Measurements from ENCODE around the gene PARP9. TPM values are rescaled to one million over a fixed set of nuclear protein-coding genes. Genes with fewer than 3 reads are reported as not detected.

Gene PARP9
- total and polyA plus RNA-seq, 2 experiments from 2014 or later, result 15.0 to 29.8 TPM

- peak overlapping the region; percentile 88 for H3K4me2 ChIP-seq
- no peaks in the 10 kb centered on the region for H3K27me3 ChIP-seq
- peak overlapping the region; percentile 47 for H3K4me3 ChIP-seq
- peaks cover 38% of the 10 kb centered on the region for H3K79me2 ChIP-seq
- no peaks in the 10 kb centered on the region for H3K9me2 ChIP-seq (replicated peaks; ENCODE audit: insufficient read depth)
- H3K9me3 ChIP-seq (ENCODE audit: low read depth), result no peaks in the 10 kb centered on the region
- H2AFZ ChIP-seq, result peak overlapping the region; percentile 96
- DNase-seq (ENCODE audit: low spot score), result no peak
- no peaks in the 10 kb centered on the region for H3K36me3 ChIP-seq (replicated peaks; ENCODE audit: insufficient read depth, low read depth)
- peaks cover 38% of the 10 kb centered on the region for H4K20me1 ChIP-seq (ENCODE audit: insufficient read depth, poor library complexity, severe bottlenecking)
- 44% methylated on average over 19 of the region's 19 CpGs for WGBS (ENCODE audit: low lambda C conversion rate, missing lambda C conversion rate)
- no peak overlapping the region for H3K27ac ChIP-seq
- peaks cover 26% of the 10 kb centered on the region for H3K4me1 ChIP-seq (ENCODE audit: insufficient read depth)
- no peak for TF ChIP-seq EZH2phosphoT487 (IDR thresholded peaks at IDR 0.05; ENCODE audit: low read depth, severe bottlenecking, unreplicated experiment)
- no peak for TF ChIP-seq CTCF (IDR thresholded peaks at IDR 0.05; ENCODE audit: poor library complexity)
- TF ChIP-seq EZH2 (IDR thresholded peaks at IDR 0.05; ENCODE audit: borderline replicate concordance), result no peak
Measured at GRCh38 chr3:122515020-122515468, 49.1 kb downstream of the PARP9 start.

GRCh38 chr3:122514123-122515019 is 49.7 kb downstream of the PARP9 start, which contains the start of gene KPNA1:
TSS of gene KPNA1 (minus strand) at chr3:122514939. CDS start at chr3:122496565, 18,374 bp downstream.
- Histone ChIP-seq H2AFZ (peak within 1 kb of the TSS; percentile 96), H3K27me3 (no peaks in the 10 kb centered on the region), H4K20me1 (ENCODE audit: insufficient read depth, poor library complexity, severe bottlenecking) (peaks cover 44% of the 10 kb centered on the region), H3K4me2 (peak within 1 kb of the TSS; percentile 88), H3K9me2 (replicated peaks; ENCODE audit: insufficient read depth) (no peaks in the 10 kb centered on the region), H3K36me3 (replicated peaks; ENCODE audit: insufficient read depth, low read depth) (no peaks in the 10 kb centered on the region), H3K9me3 (ENCODE audit: low read depth) (no peaks in the 10 kb centered on the region), H3K27ac (peak within 1 kb of the TSS; percentile 99), H3K4me1 (ENCODE audit: insufficient read depth) (peaks cover 26% of the 10 kb centered on the region), H3K79me2 (peaks cover 45% of the 10 kb centered on the region), H3K4me3 (peak within 1 kb of the TSS; percentile 83)
- peak; percentile 96 for DNase-seq (ENCODE audit: low spot score)
- WGBS (ENCODE audit: low lambda C conversion rate, missing lambda C conversion rate), result under 1% methylated on average over 80 of the region's 109 CpGs
- no peak for TF ChIP-seq EZH2 (IDR thresholded peaks at IDR 0.05; ENCODE audit: borderline replicate concordance)

GRCh38 chr3:122513386-122514122 is 50.5 kb downstream of the PARP9 start:
- no peaks in the 10 kb centered on the region for H3K9me3 ChIP-seq (ENCODE audit: low read depth)
- no peak overlapping the region for H2AFZ ChIP-seq
- H3K27me3 ChIP-seq, result no peaks in the 10 kb centered on the region
- H3K79me2 ChIP-seq, result peaks cover 53% of the 10 kb centered on the region
- H3K27ac ChIP-seq, result peak overlapping the region; percentile 99
- H3K36me3 ChIP-seq (replicated peaks; ENCODE audit: insufficient read depth, low read depth), result no peaks in the 10 kb centered on the region
- 9% methylated on average over 19 of the region's 19 CpGs for WGBS (ENCODE audit: low lambda C conversion rate, missing lambda C conversion rate)
- peak overlapping the region; percentile 88 for H3K4me2 ChIP-seq
- H4K20me1 ChIP-seq (ENCODE audit: insufficient read depth, poor library complexity, severe bottlenecking), result peaks cover 51% of the 10 kb centered on the region
- no peak for DNase-seq (ENCODE audit: low spot score)
- H3K4me1 ChIP-seq (ENCODE audit: insufficient read depth), result peaks cover 26% of the 10 kb centered on the region
- no peaks in the 10 kb centered on the region for H3K9me2 ChIP-seq (replicated peaks; ENCODE audit: insufficient read depth)
- TF ChIP-seq CTCF (IDR thresholded peaks at IDR 0.05; ENCODE audit: poor library complexity), result no peak
- no peak for TF ChIP-seq EZH2phosphoT487 (IDR thresholded peaks at IDR 0.05; ENCODE audit: low read depth, severe bottlenecking, unreplicated experiment)
- TF ChIP-seq EZH2 (IDR thresholded peaks at IDR 0.05; ENCODE audit: borderline replicate concordance), result no peak
- H3K4me3 ChIP-seq, result peak overlapping the region; percentile 83
